H9 (cell line): ENCODE measurements around the gene CCR4. TPM values are rescaled to one million over a fixed set of nuclear protein-coding genes. Genes with fewer than 3 reads are reported as not detected.

Experiments
- DNase-seq: peaks from one replicate; pipeline ENCODE4 v3.0.0-alpha.2; 2017
- H2AFZ ChIP-seq: one replicate; pipeline ENCODE4 v1.6.1; 2013; ENCODE audit warnings: mild to moderate bottlenecking, low read length, control low read depth, moderate library complexity
- H2AK5ac ChIP-seq: 2 replicates; pipeline ENCODE4 v1.6.1; 2013; ENCODE audit warnings: low read length, control low read depth, mixed read lengths; ENCODE audit not compliant: insufficient read length
- H2BK120ac ChIP-seq: one replicate; pipeline ENCODE4 v1.6.1; 2013; ENCODE audit warnings: low read depth, mild to moderate bottlenecking, low read length, control low read depth, inconsistent platforms; ENCODE audit not compliant: poor library complexity, severe bottlenecking
- H2BK12ac ChIP-seq: 2 replicates; pipeline ENCODE4 v1.6.1; 2013; ENCODE audit warnings: low read length, control low read depth, mixed read lengths, low read depth; ENCODE audit not compliant: insufficient read length
- H2BK15ac ChIP-seq: 2 replicates; pipeline ENCODE4 v1.6.1; 2013; ENCODE audit warnings: low read depth, low read length, control low read depth
- H2BK20ac ChIP-seq: one replicate; pipeline ENCODE4 v1.6.1; 2013; ENCODE audit warnings: low read depth, mild to moderate bottlenecking, low read length, control low read depth, inconsistent platforms; ENCODE audit not compliant: poor library complexity, severe bottlenecking
- H2BK5ac ChIP-seq: 2 replicates; pipeline ENCODE4 v1.6.1; 2013; ENCODE audit warnings: low read length, control low read depth, mixed read lengths; ENCODE audit not compliant: insufficient read length
- H3K14ac ChIP-seq: 2 replicates; pipeline ENCODE4 v1.6.1; 2013; ENCODE audit warnings: low read length, control low read depth; ENCODE audit not compliant: insufficient read depth
- H3K18ac ChIP-seq: 2 replicates; pipeline ENCODE4 v1.6.1; 2013; ENCODE audit warnings: low read depth, mild to moderate bottlenecking, mixed read lengths, low read length, control low read depth; ENCODE audit not compliant: insufficient read length
- H3K23ac ChIP-seq: 2 replicates; pipeline ENCODE4 v1.6.1; 2013; ENCODE audit warnings: low read length, control low read depth, mixed read lengths, low read depth; ENCODE audit not compliant: insufficient read length
- H3K23me2 ChIP-seq: 2 replicates; pipeline ENCODE4 v1.6.1; 2013; ENCODE audit warnings: low read depth, mild to moderate bottlenecking, mixed read lengths, low read length, control low read depth; ENCODE audit not compliant: insufficient read length, poor library complexity, severe bottlenecking
- H3K27ac ChIP-seq: 2 replicates; pipeline ENCODE4 v1.5.1; 2013; ENCODE audit warnings: low read length, control low read depth, mixed read lengths, low read depth; ENCODE audit not compliant: insufficient read length
- H3K27me3 ChIP-seq: 2 replicates; pipeline ENCODE4 v1.6.1; 2013; ENCODE audit warnings: low read length, control low read depth, inconsistent platforms; ENCODE audit not compliant: insufficient read depth
- H3K4ac ChIP-seq: 2 replicates; pipeline ENCODE4 v1.6.1; 2013; ENCODE audit warnings: low read depth, mild to moderate bottlenecking, control low read depth, inconsistent platforms, low read length, moderate library complexity
- H3K4me1 ChIP-seq: 2 replicates; pipeline ENCODE4 v1.6.1; 2013; ENCODE audit warnings: low read length, control low read depth, inconsistent platforms; ENCODE audit not compliant: insufficient read depth
- H3K4me2 ChIP-seq: 2 replicates; pipeline ENCODE4 v1.6.1; 2013; ENCODE audit warnings: low read length, control low read depth, mixed read lengths; ENCODE audit not compliant: insufficient read length, insufficient read depth
- H3K56ac ChIP-seq: 2 replicates; pipeline ENCODE4 v1.6.1; 2013; ENCODE audit warnings: low read depth, mild to moderate bottlenecking, mixed read lengths, low read length, control low read depth; ENCODE audit not compliant: insufficient read length
- H3K79me1 ChIP-seq: 2 replicates; pipeline ENCODE4 v1.6.1; 2013; ENCODE audit warnings: low read depth, mild to moderate bottlenecking, moderate library complexity, low read length, control low read depth, inconsistent platforms; ENCODE audit not compliant: insufficient read depth, poor library complexity, severe bottlenecking
- H3K79me2 ChIP-seq: 2 replicates; pipeline ENCODE4 v1.6.1; 2013; ENCODE audit warnings: low read length, control low read depth, inconsistent platforms; ENCODE audit not compliant: insufficient read depth
- H3K9ac ChIP-seq: 2 replicates; pipeline ENCODE4 v1.6.1; 2013; ENCODE audit warnings: low read length, control low read depth, mixed read lengths; ENCODE audit not compliant: insufficient read length; ENCODE audit errors: extremely low read depth
- H3K9me3 ChIP-seq: one replicate; pipeline ENCODE4 v1.6.1; 2013; ENCODE audit warnings: low read depth, low read length, inconsistent platforms; ENCODE audit not compliant: control insufficient read depth
- H3T11ph ChIP-seq: one replicate; pipeline ENCODE4 v1.6.1; 2013; ENCODE audit warnings: mild to moderate bottlenecking, low read length, control low read depth, inconsistent platforms
- H4K20me1 ChIP-seq: one replicate; pipeline ENCODE4 v1.6.1; 2013; ENCODE audit not compliant: control insufficient read depth, insufficient read length, insufficient read depth
- H4K5ac ChIP-seq: 2 replicates; pipeline ENCODE4 v1.6.1; 2013; ENCODE audit warnings: low read depth, mild to moderate bottlenecking, mixed read lengths, low read length, control low read depth; ENCODE audit not compliant: insufficient read length
- H4K8ac ChIP-seq: replicated peaks from 2 replicates; pipeline ENCODE4 v1.6.1; 2013; ENCODE audit warnings: low read length, control low read depth, mixed read lengths, low read depth; ENCODE audit not compliant: insufficient read length
- H4K91ac ChIP-seq: 2 replicates; pipeline ENCODE4 v1.6.1; 2013; ENCODE audit warnings: low read depth, mild to moderate bottlenecking, moderate library complexity, mixed read lengths, low read length, control low read depth; ENCODE audit not compliant: insufficient read length
- H3K27ac Mint-ChIP-seq, 3 experiments: 2 replicates in 2 of 3; 3 replicates in 1 of 3; pipeline ENCODE4 v1.8.0; 2020 to 2021; ENCODE audit warnings: mixed read lengths in 3 of 3, mild to moderate bottlenecking in 1 of 3, moderate library complexity in 1 of 3
- H3K27me3 Mint-ChIP-seq: 2 replicates; pipeline ENCODE4 v1.8.0; 2021; ENCODE audit warnings: low read depth, mild to moderate bottlenecking, moderate library complexity, mixed read lengths
- H3K36me3 Mint-ChIP-seq, 3 experiments: 2 replicates in 2 of 3; 3 replicates in 1 of 3; pipeline ENCODE4 v1.8.0; 2020 to 2021; ENCODE audit warnings: low read depth in 3 of 3, mixed read lengths in 3 of 3; ENCODE audit not compliant: insufficient read depth in 1 of 3
- H3K4me1 Mint-ChIP-seq, 2 experiments: 2 replicates each; pipeline ENCODE4 v1.8.0; 2020; ENCODE audit warnings: mixed read lengths in 2 of 2
- H3K4me3 Mint-ChIP-seq, 2 experiments: 2 replicates in 1 of 2; 3 replicates in 1 of 2; pipeline ENCODE4 v1.8.0; 2020 to 2021; ENCODE audit warnings: mild to moderate bottlenecking in 2 of 2, mixed read lengths in 2 of 2, moderate library complexity in 1 of 2
- H3K9me3 Mint-ChIP-seq, 2 experiments: 2 replicates in 1 of 2; 3 replicates in 1 of 2; pipeline ENCODE4 v1.8.0; 2020; ENCODE audit warnings: mild to moderate bottlenecking in 2 of 2, mixed read lengths in 2 of 2, moderate library complexity in 1 of 2
- CTCF ChIP-seq: fragments of 200-600 bp; sonication (generic); conservative IDR thresholded peaks from 3 replicates; pipeline ENCODE4 v1.8.0; 2021; ENCODE audit warnings: antibody characterized with exemption, mild to moderate bottlenecking
- WGBS: extraction: QIAGEN DNeasy Blood & Tissue Kit; methylation state at CpG from one replicate; pipeline ENCODE4 v1.1.7; 2013; ENCODE audit warnings: missing lambda C conversion rate, low lambda C conversion rate, mixed read lengths; ENCODE audit not compliant: insufficient read length; ENCODE audit errors: extremely low coverage; 5-methylcytosine and 5-hydroxymethylcytosine counted together
- total RNA-seq: library from RNA; stranded (reverse); gene quantifications from 2 replicates; pipeline ENCODE4 v1.2.1, GENCODE V29; 2021

Gene CCR4
- total RNA-seq, 1 experiment from 2014 or later = 0.07 TPM

GRCh38 chr3:33003308-33003707 is 51.9 kb downstream of the CCR4 start:
- TF ChIP-seq CTCF = no peak
- Histone ChIP-seq H2BK12ac (no peak overlapping the region), H4K91ac (no peak overlapping the region), H3K14ac (no peak overlapping the region), H3K27ac (no peak overlapping the region), H3K56ac (no peak overlapping the region), H2BK15ac (no peak overlapping the region), H2BK20ac (no peak overlapping the region), H2BK5ac (no peak overlapping the region), H2BK120ac (no peak overlapping the region), H3K79me1 (no peaks in the 10 kb centered on the region), H3K23ac (no peak overlapping the region), H3K9ac (no peak overlapping the region), H3K4me1 (no peaks in the 10 kb centered on the region; the same call in 1 of the 2 replicates), H2AFZ (no peak overlapping the region), H4K8ac (no peak overlapping the region), H3T11ph (no peak overlapping the region), H4K20me1 (no peaks in the 10 kb centered on the region), H3K9me3 (no peaks in the 10 kb centered on the region), H3K27me3 (no peaks in the 10 kb centered on the region), H3K4ac (no peak overlapping the region), H3K79me2 (no peaks in the 10 kb centered on the region), H3K18ac (no peak overlapping the region), H3K4me2 (no peak overlapping the region), H3K23me2 (no peaks in the 10 kb centered on the region), H2AK5ac (no peak overlapping the region), H4K5ac (no peak overlapping the region)
- Mint-ChIP-seq H3K27me3 (no peaks in the 10 kb centered on the region), H3K36me3 (peaks cover 5 to 13% (median 10%) of the 10 kb centered on the region in 3 experiments), H3K4me3 (no peak overlapping the region), H3K4me1 (peaks cover 25 to 26% of the 10 kb centered on the region in 2 experiments), H3K9me3 (peaks cover 2 to 3% of the 10 kb centered on the region in 2 experiments; a peak in 2 of 5 replicates), H3K27ac (no peak overlapping the region)
- no CpG with 5 or more reads among the region's 4 CpGs for WGBS
- DNase-seq = no peak
